Measurements from ENCODE around the gene FOXP1. TPM values are rescaled to one million over a fixed set of nuclear protein-coding genes. Genes with fewer than 3 reads are reported as not detected.
A peak's percentile ranks its signal among the peaks of the same experiment; 100 is the strongest.

FOXP1 gene
- total and polyA plus RNA-seq, 2 of the 8 experiments (the other 6 are each of a cell fraction or from before 2014, with no cell fraction given): 13.9 to 25.4 TPM

DNA sequence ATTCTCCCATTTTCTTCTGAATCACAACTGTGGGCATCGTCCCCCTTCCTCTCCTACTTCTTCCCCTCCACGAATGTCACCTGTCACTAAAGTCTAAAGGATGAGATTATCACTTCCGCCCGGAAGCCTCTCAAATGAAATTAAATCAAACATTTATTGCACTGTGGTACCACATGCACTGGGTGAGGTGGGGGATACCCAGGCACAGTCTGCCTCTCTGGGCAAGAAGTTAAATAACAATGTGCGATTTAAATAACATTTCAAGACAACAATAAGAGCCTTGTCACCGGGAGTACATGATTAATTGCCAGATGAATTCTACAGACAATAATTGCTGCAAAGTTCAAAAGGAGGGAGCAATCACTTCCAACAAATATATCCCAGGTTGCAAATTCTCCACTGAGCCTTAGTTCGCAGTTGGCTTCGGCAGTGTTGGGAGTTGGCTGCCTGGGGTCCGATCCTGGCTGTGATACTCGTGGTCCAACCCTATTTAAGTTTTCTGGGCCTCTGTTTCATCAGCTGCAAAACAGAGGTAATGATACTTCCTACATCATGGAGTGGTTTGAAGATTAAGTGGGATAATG is 77.7 kb downstream of the FOXP1 start:
- no peaks in the 10 kb centered on the region for H3K23me2 ChIP-seq (ENCODE audit: low read depth, low read length)
- no peaks in the 10 kb centered on the region for H3K27me3 ChIP-seq (replicated peaks in 1 of 4; ENCODE audit: control insufficient read depth in 3 of 4, extremely low read depth in 1 of 4, insufficient read depth in 3 of 4, low read length in 3 of 4)
- H2BK12ac ChIP-seq (ENCODE audit: low read depth, low read length): peak overlapping the region; percentile 68; the same call in 1 of the 2 replicates
- no peaks in the 10 kb centered on the region for H3K9me3 ChIP-seq (ENCODE audit: insufficient read depth in 2 of 2, low read depth in 1 of 2, low read length in 1 of 2)
- no peak overlapping the region for H3K9ac ChIP-seq (replicated peaks in 1 of 4; ENCODE audit: extremely low read depth in 1 of 4, low read depth in 3 of 4, low read length in 3 of 4)
- H4K8ac ChIP-seq (ENCODE audit: extremely low read depth, insufficient read depth, low read length): no peak overlapping the region
- H2BK5ac ChIP-seq (ENCODE audit: low read depth, low read length): no peak overlapping the region
- H3K4ac ChIP-seq (replicated peaks; ENCODE audit: insufficient read length, low read depth, low read length): no peak overlapping the region
- 0 out of 2 replicates have a peak overlapping the region, but pooled peaks have one; percentile 21 for H2BK15ac ChIP-seq (ENCODE audit: low read length)
- no peak overlapping the region for H3K14ac ChIP-seq (ENCODE audit: insufficient read length)
- no peak overlapping the region for H2BK20ac ChIP-seq (ENCODE audit: low read length)
- H2BK120ac ChIP-seq (replicated peaks; ENCODE audit: low read depth, low read length): no peak overlapping the region
- WGBS, 2 experiments (ENCODE audit: extremely low coverage in 1 of 2, insufficient coverage in 1 of 2, insufficient read length in 1 of 2, insufficient replicate concordance in 2 of 2, low coverage in 1 of 2, low lambda C conversion rate in 2 of 2, missing lambda C conversion rate in 1 of 2): 84% methylated on average over 10 of the region's 10 CpGs; no CpG with 5 or more reads in 1 of the 2 experiments
- H3K4me2 ChIP-seq (ENCODE audit: insufficient read depth in 1 of 2, low read depth in 2 of 2, low read length in 2 of 2): no peak overlapping the region
- no peak overlapping the region for H3K56ac ChIP-seq (replicated peaks; ENCODE audit: insufficient read length, low read depth, low read length)
- DNase-seq (ENCODE audit: low read depth in 1 of 2, low spot score in 2 of 2) (no peak), FAIRE-seq (no peak)
- peak overlapping the region; percentile 43; the same call in 1 of the 2 replicates for H2AK5ac ChIP-seq (ENCODE audit: low read depth, low read length)
- H3K18ac ChIP-seq (ENCODE audit: extremely low read depth, low read length): no peak overlapping the region
- H3K27ac ChIP-seq (ENCODE audit: low read depth, low read length): no peak overlapping the region
- no peak overlapping the region for H3K23ac ChIP-seq (ENCODE audit: insufficient read length)
- POLR2A ChIA-PET (ENCODE audit: partially characterized antibody): interaction anchor here (0.6 kb wide), 1 partner anchor 11 kb away, joined by 3 read pairs; no protein-coding TSS in a partner anchor
- CTCF ChIA-PET (ENCODE audit: partially characterized antibody): interaction anchor here (0.5 to 1.2 kb wide), 4 partner anchors 72 to 1287 kb away, joined by 3 to 4 read pairs (median 3); no protein-coding TSS in a partner anchor
- H3K79me2 ChIP-seq (ENCODE audit: control insufficient read depth in 1 of 2, insufficient read depth in 2 of 2, low read length in 2 of 2): no peaks in the 10 kb centered on the region
- H3K4me3 ChIP-seq (ENCODE audit: extremely low read depth in 1 of 4, insufficient read depth in 2 of 4, low read depth in 3 of 4, low read length in 4 of 4): no peak overlapping the region
- H2AFZ ChIP-seq (ENCODE audit: low read length): no peak overlapping the region
- peaks cover 0 to 8% (median 2%) of the 10 kb centered on the region in 4 experiments; a peak in 1 of 7 replicates for H3K4me1 ChIP-seq (replicated peaks in 1 of 4; ENCODE audit: control insufficient read depth in 3 of 4, insufficient read depth in 4 of 4, low read length in 3 of 4)
- no peak overlapping the region for H4K91ac ChIP-seq (replicated peaks; ENCODE audit: insufficient read length, low read length)
- H4K5ac ChIP-seq (ENCODE audit: insufficient read length, low read depth, low read length): no peak overlapping the region
- TF ChIP-seq TEAD4 (IDR thresholded peaks at IDR 0.05; ENCODE audit: low read depth, low read length) (no peak), JUND (IDR thresholded peaks at IDR 0.05; ENCODE audit: low read length) (no peak), CEBPB (IDR thresholded peaks at IDR 0.05; ENCODE audit: low read depth, low read length) (no peak), SP1 (IDR thresholded peaks at IDR 0.05; ENCODE audit: low read depth, low read length) (no peak), TAF7 (optimal IDR thresholded peaks at IDR 0.05; ENCODE audit: borderline replicate concordance, low read depth, low read length) (no peak), E2F6 (IDR thresholded peaks at IDR 0.05) (no peak), ATF3 (IDR thresholded peaks at IDR 0.05; ENCODE audit: insufficient read depth, low read depth, low read length) (no peak), YY1 (IDR thresholded peaks at IDR 0.05; ENCODE audit: low read depth, low read length) (no peak)
- no peaks in the 10 kb centered on the region for H4K20me1 ChIP-seq (replicated peaks in 1 of 2; ENCODE audit: control insufficient read depth in 1 of 2, insufficient read depth in 2 of 2, low read length in 2 of 2)
- H3K79me1 ChIP-seq (ENCODE audit: low read depth, low read length): no peaks in the 10 kb centered on the region
- H3K36me3 ChIP-seq (ENCODE audit: control insufficient read depth in 2 of 4, insufficient read depth in 4 of 4, low read length in 3 of 4): no peaks in the 10 kb centered on the region

All from H1 (cell line).